KMS-11 (cell line): ENCODE data around the gene LINC00305.

ENCODE experiments used
- H2AFZ ChIP-seq: fragments of 200-600 bp; sonication (generic); 2 replicates; pipeline ENCODE4 v1.6.1; 2016; ENCODE audit warnings: antibody characterized with exemption, mixed run types, low read depth
- H3K27ac ChIP-seq: fragments of 200-600 bp; sonication (generic); 2 replicates; pipeline ENCODE4 v1.6.1; 2016; ENCODE audit warnings: mild to moderate bottlenecking, mixed run types
- H3K27me3 ChIP-seq: fragments of 200-600 bp; sonication (generic); 2 replicates; pipeline ENCODE4 v1.6.1; 2017; ENCODE audit warnings: mild to moderate bottlenecking, low read depth, mixed run types, moderate library complexity; ENCODE audit not compliant: insufficient read depth
- H3K36me3 ChIP-seq: fragments of 200-600 bp; sonication (generic); 2 replicates; pipeline ENCODE4 v1.6.1; 2017; ENCODE audit warnings: mild to moderate bottlenecking, mixed run types; ENCODE audit not compliant: insufficient read depth
- H3K4me1 ChIP-seq: fragments of 200-600 bp; sonication (generic); 2 replicates; pipeline ENCODE4 v1.6.1; 2016; ENCODE audit warnings: mild to moderate bottlenecking, low read depth, mixed run types; ENCODE audit not compliant: poor library complexity, severe bottlenecking
- H3K4me2 ChIP-seq: fragments of 200-600 bp; sonication (generic); 2 replicates; pipeline ENCODE4 v1.7.0; 2016; ENCODE audit warnings: mild to moderate bottlenecking, mixed run types
- H3K4me3 ChIP-seq: fragments of 200-600 bp; sonication (generic); IDR thresholded peaks from 2 replicates; pipeline ENCODE4 v1.6.1; 2017; ENCODE audit warnings: low read depth, low read length, mixed read lengths; ENCODE audit not compliant: insufficient read depth
- H3K79me2 ChIP-seq: fragments of 200-600 bp; sonication (generic); 2 replicates; pipeline ENCODE4 v1.6.1; 2016; ENCODE audit warnings: low read depth, mixed run types; ENCODE audit not compliant: insufficient read depth
- H3K9ac ChIP-seq: fragments of 200-600 bp; sonication (generic); 2 replicates; pipeline ENCODE4 v1.6.1; 2016; ENCODE audit warnings: mild to moderate bottlenecking, mixed run types
- H4K20me1 ChIP-seq: fragments of 200-600 bp; sonication (generic); 2 replicates; pipeline ENCODE4 v1.6.1; 2016; ENCODE audit warnings: mild to moderate bottlenecking, mixed run types; ENCODE audit not compliant: insufficient read depth
- CTCF ChIP-seq: fragments of 200-600 bp; sonication (generic); conservative IDR thresholded peaks from 2 replicates; pipeline ENCODE4 v1.6.1; 2017; ENCODE audit warnings: low read depth, mild to moderate bottlenecking, antibody characterized with exemption, low read length, moderate library complexity, mixed read lengths

Gene LINC00305

GRCh38 chr18:64164883-64165282 lies 16.0 kb upstream of the LINC00305 start:
- Histone ChIP-seq H3K27ac (no peak overlapping the region), H3K27me3 (no peaks in the 10 kb centered on the region), H3K36me3 (no peaks in the 10 kb centered on the region), H3K79me2 (no peaks in the 10 kb centered on the region), H2AFZ (no peak overlapping the region), H3K4me3 (no peak overlapping the region), H3K9ac (no peak overlapping the region), H3K4me1 (no peaks in the 10 kb centered on the region), H4K20me1 (no peaks in the 10 kb centered on the region), H3K4me2 (no peak overlapping the region)
- no peak for TF ChIP-seq CTCF

- no peak overlapping the region for H2AFZ ChIP-seq
- no peak overlapping the region for H3K27ac ChIP-seq
- no peak overlapping the region for H3K9ac ChIP-seq
- H3K4me3 ChIP-seq = no peak overlapping the region
- no peaks in the 10 kb centered on the region for H3K27me3 ChIP-seq
- no peaks in the 10 kb centered on the region for H3K4me1 ChIP-seq
- no peaks in the 10 kb centered on the region for H4K20me1 ChIP-seq
- H3K4me2 ChIP-seq = no peak overlapping the region
- no peak for TF ChIP-seq CTCF
- H3K36me3 ChIP-seq = no peaks in the 10 kb centered on the region
- H3K79me2 ChIP-seq = no peaks in the 10 kb centered on the region
These were observed 1.1 kb upstream of the LINC00305 start for GRCh38 chr18:64149916-64150438.

- no peak overlapping the region for H3K9ac ChIP-seq
- H3K27ac ChIP-seq = no peak overlapping the region
- no peak overlapping the region for H3K4me3 ChIP-seq
- no peaks in the 10 kb centered on the region for H3K27me3 ChIP-seq
- TF ChIP-seq CTCF = no peak
- H3K36me3 ChIP-seq = no peaks in the 10 kb centered on the region
- H2AFZ ChIP-seq = no peak overlapping the region
- no peaks in the 10 kb centered on the region for H3K79me2 ChIP-seq
- no peaks in the 10 kb centered on the region for H4K20me1 ChIP-seq
- H3K4me2 ChIP-seq = no peak overlapping the region
- H3K4me1 ChIP-seq = no peaks in the 10 kb centered on the region
These were observed 6.0 kb downstream of the LINC00305 start for GRCh38 chr18:64142904-64143303.

- H3K4me1 ChIP-seq = no peaks in the 10 kb centered on the region
- no peaks in the 10 kb centered on the region for H3K36me3 ChIP-seq
- no peaks in the 10 kb centered on the region for H4K20me1 ChIP-seq
- H2AFZ ChIP-seq = no peak overlapping the region
- H3K4me3 ChIP-seq = no peak overlapping the region
- no peak overlapping the region for H3K27ac ChIP-seq
- H3K79me2 ChIP-seq = no peaks in the 10 kb centered on the region
- H3K4me2 ChIP-seq = no peak overlapping the region
- no peaks in the 10 kb centered on the region for H3K27me3 ChIP-seq
- TF ChIP-seq CTCF = no peak
- H3K9ac ChIP-seq = no peak overlapping the region
These were observed 11.0 kb downstream of the LINC00305 start for GRCh38 chr18:64137914-64138313.
